RKO (cell line): ENCODE data around the gene CGB1.

Source experiments
- DNase-seq: peaks from one replicate; pipeline ENCODE4 v3.0.0-alpha.2; 2016; ENCODE audit warnings: low spot score

CGB1 gene

GRCh38 chr19:49036815-49037214, at the start of gene CGB1:
Gene CGB1 (minus strand): TSS chr19:49036895. CDS start chr19:49036711, 184 bp downstream.
- peak; percentile 44 for DNase-seq

GRCh38 chr19:49086296-49086695, 49.6 kb upstream of the CGB1 start:
- DNase-seq, result no peak

GRCh38 chr19:49085868-49086232, 49.2 kb upstream of the CGB1 start:
- no peak for DNase-seq

- DNase-seq, result peak; percentile 99
Measured at GRCh38 chr19:49085020-49085867, 48.5 kb upstream of the CGB1 start, which contains the start of gene SNRNP70. Gene SNRNP70 (plus strand): TSS chr19:49085451. CDS start chr19:49086415, 964 bp downstream.

- no peak for DNase-seq
Measured at GRCh38 chr19:49084206-49085019, 47.7 kb upstream of the CGB1 start.

- DNase-seq, result no peak
Measured at GRCh38 chr19:49081273-49081672, 44.6 kb upstream of the CGB1 start.

- DNase-seq, result no peak
Measured at GRCh38 chr19:49080392-49080791, 43.7 kb upstream of the CGB1 start.

- DNase-seq, result peak; percentile 61
Measured at GRCh38 chr19:49074869-49075268, 38.2 kb upstream of the CGB1 start.

- peak; percentile 44 for DNase-seq
Measured at GRCh38 chr19:49073514-49074378, 37.1 kb upstream of the CGB1 start.

- no peak for DNase-seq
Measured at GRCh38 chr19:49071860-49072547, 35.3 kb upstream of the CGB1 start.

GRCh38 chr19:49070416-49070815, 33.7 kb upstream of the CGB1 start:
- DNase-seq, result no peak

- no peak for DNase-seq
Measured at GRCh38 chr19:49069026-49069425, 32.3 kb upstream of the CGB1 start.

- DNase-seq, result no peak
Measured at GRCh38 chr19:49067554-49067953, 30.9 kb upstream of the CGB1 start.

GRCh38 chr19:49065905-49066512, 29.3 kb upstream of the CGB1 start:
- no peak for DNase-seq

- no peak for DNase-seq
Measured at GRCh38 chr19:49064768-49065611, 28.3 kb upstream of the CGB1 start, which contains the start of gene NTF4. Gene NTF4 (minus strand): TSS chr19:49064818. CDS start chr19:49061997, 2,821 bp downstream.

GRCh38 chr19:49064029-49064629, 27.4 kb upstream of the CGB1 start:
- no peak for DNase-seq

- no peak for DNase-seq
Measured at GRCh38 chr19:49061445-49061844, 24.8 kb upstream of the CGB1 start.

GRCh38 chr19:49061000-49061399, 24.3 kb upstream of the CGB1 start:
- no peak for DNase-seq

- no peak for DNase-seq
Measured at GRCh38 chr19:49059053-49059452, 22.4 kb upstream of the CGB1 start.

- DNase-seq, result no peak
Measured at GRCh38 chr19:49058562-49058961, 21.9 kb upstream of the CGB1 start.
